Suprapubic skin (tissue), 4 donors: ENCODE data around the gene FRMD1. TPM values are rescaled to one million over a fixed set of nuclear protein-coding genes. Genes with fewer than 3 reads are reported as not detected.

Experiments used
- DNase-seq, 2 donors: peaks; one replicate each; pipeline ENCODE4 v3.0.0-alpha.2; 2019; ENCODE audit warnings: low spot score in 2 of 2
- H3K27ac ChIP-seq: fragments of 200-600 bp; sonication (generic); one replicate; pipeline ENCODE4 v1.5.1; 2019
- H3K27me3 ChIP-seq: fragments of 200-600 bp; sonication (generic); one replicate; pipeline ENCODE4 v1.5.1; 2019
- H3K36me3 ChIP-seq: fragments of 200-600 bp; sonication (generic); one replicate; pipeline ENCODE4 v1.5.1; 2019
- H3K4me1 ChIP-seq: fragments of 200-600 bp; sonication (generic); one replicate; pipeline ENCODE4 v1.5.1; 2019
- H3K4me3 ChIP-seq: fragments of 200-600 bp; sonication (generic); one replicate; pipeline ENCODE4 v1.5.1; 2019; ENCODE audit warnings: mild to moderate bottlenecking
- H3K9me3 ChIP-seq: fragments of 200-600 bp; sonication (generic); one replicate; pipeline ENCODE4 v1.5.1; 2019
- CTCF ChIP-seq, 2 donors: fragments of 200-600 bp in 1 of 2; fragments of 450-650 bp in 1 of 2; sonication (generic) in 1 of 2; IDR thresholded peaks; one replicate each; pipeline ENCODE4 v1.5.1; 2016 to 2019; ENCODE audit warnings: antibody characterized with exemption in 2 of 2, mild to moderate bottlenecking in 1 of 2, moderate library complexity in 1 of 2
- EP300 ChIP-seq: sonication (generic); formaldehyde crosslinking; IDR thresholded peaks from one replicate; pipeline ENCODE4 v1.6.1; 2017; ENCODE audit warnings: antibody characterized with exemption
- POLR2A ChIP-seq, 2 donors: fragments of 450-650 bp; IDR thresholded peaks; one replicate each; pipeline ENCODE4 v1.6.1; 2017; ENCODE audit warnings: antibody characterized with exemption in 2 of 2, mild to moderate bottlenecking in 2 of 2, moderate library complexity in 2 of 2
- POLR2AphosphoS5 ChIP-seq, 3 donors: sonication (generic); formaldehyde crosslinking; IDR thresholded peaks; one replicate each; pipeline ENCODE4 v1.6.1; 2017; ENCODE audit warnings: antibody characterized with exemption in 3 of 3
- WGBS: methylation state at CpG from one replicate; pipeline ENCODE4 v1.1.5; 2018; 5-methylcytosine and 5-hydroxymethylcytosine counted together
- total RNA-seq, 4 donors: library from RNA; depleted of rRNA; stranded (reverse); fragments of >200 nt; gene quantifications; one replicate each; pipeline ENCODE4 v1.1.0, GENCODE V29; 2016

The FRMD1 gene
- total RNA-seq, 4 donors from 2014 or later, result 0.64 to 2.6 (median 1.5) TPM

GRCh38 chr6:168086066-168086465 lies 7.1 kb upstream of the FRMD1 start:
- Histone ChIP-seq H3K27me3 (no peaks in the 10 kb centered on the region), H3K4me1 (no peaks in the 10 kb centered on the region), H3K27ac (no peak overlapping the region), H3K4me3 (no peak overlapping the region), H3K36me3 (no peaks in the 10 kb centered on the region), H3K9me3 (no peaks in the 10 kb centered on the region)
- TF ChIP-seq EP300 (no peak), POLR2A (IDR thresholded peaks at IDR 0.05) (no peak), POLR2AphosphoS5 (IDR thresholded peaks at IDR 0.05) (no peak), CTCF (IDR thresholded peaks at IDR 0.05) (no peak)
- DNase-seq, result no peak
- 71% methylated on average over 1 of the region's 10 CpGs for WGBS

- Histone ChIP-seq H3K27ac (no peak overlapping the region), H3K36me3 (no peaks in the 10 kb centered on the region), H3K9me3 (no peaks in the 10 kb centered on the region), H3K27me3 (no peaks in the 10 kb centered on the region), H3K4me1 (no peaks in the 10 kb centered on the region), H3K4me3 (no peak overlapping the region)
- WGBS, result 75% methylated on average over 14 of the region's 19 CpGs
- TF ChIP-seq POLR2AphosphoS5 (IDR thresholded peaks at IDR 0.05), result no peak
- no peak for TF ChIP-seq CTCF (IDR thresholded peaks at IDR 0.05)
- TF ChIP-seq POLR2A (IDR thresholded peaks at IDR 0.05), result no peak
- no peak for TF ChIP-seq EP300
- DNase-seq, result no peak
Measured at GRCh38 chr6:168084465-168085160, 5.6 kb upstream of the FRMD1 start.

- WGBS, result 60% methylated on average over 4 of the region's 5 CpGs
- no peaks in the 10 kb centered on the region for H3K9me3 ChIP-seq
- H3K27me3 ChIP-seq, result no peaks in the 10 kb centered on the region
- no peak for TF ChIP-seq EP300
- H3K36me3 ChIP-seq, result no peaks in the 10 kb centered on the region
- no peak overlapping the region for H3K27ac ChIP-seq
- no peak overlapping the region for H3K4me3 ChIP-seq
- DNase-seq, result no peak
- H3K4me1 ChIP-seq, result no peaks in the 10 kb centered on the region
Measured at GRCh38 chr6:168083514-168083885, 4.5 kb upstream of the FRMD1 start.

- TF ChIP-seq CTCF (IDR thresholded peaks at IDR 0.05), result no peak
- TF ChIP-seq POLR2AphosphoS5 (IDR thresholded peaks at IDR 0.05), result no peak
- no peak for TF ChIP-seq POLR2A (IDR thresholded peaks at IDR 0.05)
- TF ChIP-seq EP300, result no peak
- Histone ChIP-seq H3K9me3 (no peaks in the 10 kb centered on the region), H3K27ac (no peak overlapping the region), H3K27me3 (peaks cover under 1% of the 10 kb centered on the region), H3K4me1 (no peaks in the 10 kb centered on the region), H3K36me3 (no peaks in the 10 kb centered on the region), H3K4me3 (no peak overlapping the region)
- WGBS, result 59% methylated on average over 8 of the region's 17 CpGs
- DNase-seq, result no peak
Measured at GRCh38 chr6:168082860-168083513, 4.0 kb upstream of the FRMD1 start.

DNA sequence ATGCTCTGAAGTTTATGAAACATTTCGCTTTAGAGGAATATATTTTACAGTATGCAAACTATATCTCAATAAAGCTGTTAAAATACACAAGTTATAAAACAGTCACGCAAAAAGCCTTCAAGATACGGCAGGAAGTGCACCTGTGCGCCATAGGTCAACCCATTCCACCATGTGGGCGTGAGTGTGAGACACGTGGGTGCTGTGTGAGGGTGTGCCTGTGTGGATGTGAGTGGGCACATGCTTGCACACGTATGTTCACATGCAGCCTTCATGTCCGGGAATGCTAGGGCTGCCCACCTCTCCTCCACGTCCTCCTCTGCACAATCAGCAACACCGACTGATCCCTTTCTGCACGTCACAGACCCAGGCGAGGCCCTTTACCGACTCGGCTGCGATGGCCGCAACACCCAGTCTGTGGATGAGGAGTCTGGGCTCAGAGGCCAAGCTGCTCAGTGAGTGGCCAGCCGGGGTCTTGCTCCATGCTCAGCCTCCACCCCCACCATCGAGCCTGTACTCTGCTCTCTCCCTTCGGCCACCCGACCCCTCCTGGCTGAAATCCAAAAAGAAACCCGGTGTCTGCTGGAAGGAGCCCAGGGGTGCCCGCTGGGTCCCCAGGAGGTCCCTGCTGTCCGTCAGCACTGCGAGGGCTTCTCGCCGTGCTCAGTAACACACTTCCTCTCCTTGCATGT lies 3.0 kb upstream of the FRMD1 start:
- WGBS, result 79% methylated on average over 8 of the region's 26 CpGs
- Histone ChIP-seq H3K36me3 (no peaks in the 10 kb centered on the region), H3K27ac (no peak overlapping the region), H3K9me3 (no peaks in the 10 kb centered on the region), H3K4me1 (no peaks in the 10 kb centered on the region), H3K27me3 (peaks cover 6% of the 10 kb centered on the region), H3K4me3 (no peak overlapping the region)
- no peak for TF ChIP-seq EP300
- TF ChIP-seq CTCF (IDR thresholded peaks at IDR 0.05), result no peak
- no peak for TF ChIP-seq POLR2AphosphoS5 (IDR thresholded peaks at IDR 0.05)
- no peak for TF ChIP-seq POLR2A (IDR thresholded peaks at IDR 0.05)
- no peak for DNase-seq
